Cardiac fibroblast (primary cell): ENCODE results near the gene TMEM259.
"Not testable (repeated sequence)": the region's sequence is repeated elsewhere in the genome, so short reads cannot be mapped to it uniquely, and the experiment has no call there.

Source experiments
- DNase-seq, 2 donors: peaks; one replicate each; pipeline versions ENCODE4 v3.0.0 to v3.0.0-alpha.2; 2010; ENCODE audit warnings: low read depth in 2 of 2
- H3K4me3 ChIP-seq, 2 donors: replicated peaks in 1 of 2; 1 replicate in 1 of 2; 2 replicates in 1 of 2; pipeline ENCODE4 v1.5.1; 2011; ENCODE audit warnings: low read depth in 2 of 2, low read length in 2 of 2, mild to moderate bottlenecking in 2 of 2, moderate library complexity in 1 of 2
- TF ChIP-seq, protein P1 (sequence below): IDR thresholded peaks from one replicate; pipeline ENCODE4 v1.5.1; 2011; ENCODE audit warnings: low read depth, mild to moderate bottlenecking, low read length, inconsistent platforms

Gene TMEM259

GRCh38 chr19:1026783-1027649 is 6.1 kb upstream of the TMEM259 start:
- TF ChIP-seq, protein P1, sequence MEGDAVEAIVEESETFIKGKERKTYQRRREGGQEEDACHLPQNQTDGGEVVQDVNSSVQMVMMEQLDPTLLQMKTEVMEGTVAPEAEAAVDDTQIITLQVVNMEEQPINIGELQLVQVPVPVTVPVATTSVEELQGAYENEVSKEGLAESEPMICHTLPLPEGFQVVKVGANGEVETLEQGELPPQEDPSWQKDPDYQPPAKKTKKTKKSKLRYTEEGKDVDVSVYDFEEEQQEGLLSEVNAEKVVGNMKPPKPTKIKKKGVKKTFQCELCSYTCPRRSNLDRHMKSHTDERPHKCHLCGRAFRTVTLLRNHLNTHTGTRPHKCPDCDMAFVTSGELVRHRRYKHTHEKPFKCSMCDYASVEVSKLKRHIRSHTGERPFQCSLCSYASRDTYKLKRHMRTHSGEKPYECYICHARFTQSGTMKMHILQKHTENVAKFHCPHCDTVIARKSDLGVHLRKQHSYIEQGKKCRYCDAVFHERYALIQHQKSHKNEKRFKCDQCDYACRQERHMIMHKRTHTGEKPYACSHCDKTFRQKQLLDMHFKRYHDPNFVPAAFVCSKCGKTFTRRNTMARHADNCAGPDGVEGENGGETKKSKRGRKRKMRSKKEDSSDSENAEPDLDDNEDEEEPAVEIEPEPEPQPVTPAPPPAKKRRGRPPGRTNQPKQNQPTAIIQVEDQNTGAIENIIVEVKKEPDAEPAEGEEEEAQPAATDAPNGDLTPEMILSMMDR: no peak
- DNase-seq: peak; percentile 42 to 51
- peak overlapping the region; percentile 99 for H3K4me3 ChIP-seq

DNA sequence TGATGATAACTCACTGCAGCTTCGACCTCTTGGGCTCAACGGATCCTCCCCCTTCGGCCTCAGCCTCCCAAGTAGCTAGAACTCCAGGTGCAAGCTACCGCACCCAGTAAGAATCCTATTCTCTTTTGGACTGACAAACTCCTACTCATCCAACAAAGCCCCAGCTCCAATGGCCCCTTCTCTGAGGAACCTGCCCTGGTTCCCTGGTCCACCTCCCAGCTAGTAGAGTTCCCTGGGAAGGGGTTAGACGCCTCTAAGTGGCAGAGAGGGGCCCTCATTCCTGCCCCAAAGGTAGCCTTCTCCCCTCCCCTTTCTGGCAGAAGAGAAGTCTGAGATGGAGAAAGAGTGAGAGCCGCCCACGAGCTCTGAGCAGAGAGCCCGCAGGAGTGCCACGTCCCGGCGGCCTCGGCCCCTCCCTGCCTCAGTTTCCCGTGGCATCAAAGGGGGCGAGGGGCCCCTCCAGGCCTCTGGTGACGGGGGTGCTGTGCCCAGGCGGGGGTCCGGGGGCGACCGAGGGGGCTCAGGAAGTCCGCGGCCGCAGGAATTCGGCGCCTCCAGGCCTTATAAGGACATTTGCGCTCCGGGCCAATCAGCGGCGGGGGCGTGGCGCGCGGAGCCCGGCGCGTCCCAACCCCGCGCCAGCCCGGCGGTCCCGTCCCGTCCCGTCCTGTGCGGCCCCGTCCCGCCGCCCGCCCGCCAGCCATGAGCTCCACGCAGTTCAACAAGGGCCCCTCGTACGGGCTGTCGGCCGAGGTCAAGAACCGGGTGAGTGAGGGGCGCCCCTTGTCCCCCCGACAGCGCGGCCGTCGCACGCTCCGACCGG is 5.2 kb upstream of the TMEM259 start, which contains the start of gene CNN2:
TSS of gene CNN2 (plus strand) at position 649 of the 823 bp plus-strand sequence. CDS start at position 703, 54 bp downstream.
- DNase-seq: peak; percentile 79 to 84
- peak within 1 kb of the TSS; percentile 99 for H3K4me3 ChIP-seq
- TF ChIP-seq, protein P1: no peak

- H3K4me3 ChIP-seq, DNase-seq: not testable (repeated sequence)
These were observed 4.2 kb upstream of the TMEM259 start for GRCh38 chr19:1025080-1025479.

DNA sequence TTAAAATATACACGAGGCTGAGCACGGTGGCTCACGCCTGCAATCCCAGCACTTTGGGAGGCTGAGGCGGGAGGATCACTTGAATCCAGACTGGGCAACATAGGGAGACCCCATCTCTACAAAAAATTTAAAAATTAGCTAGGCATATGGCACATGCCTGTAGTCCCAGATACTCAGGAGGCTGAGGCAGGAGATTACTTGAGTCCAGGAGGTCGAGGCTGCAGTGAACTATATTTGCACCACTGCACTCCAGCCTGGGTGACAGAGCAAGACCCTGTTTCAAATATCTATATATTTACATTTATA is 2.9 kb upstream of the TMEM259 start:
- not testable (repeated sequence) for DNase-seq

GRCh38 chr19:1019980-1020867 is 699 bp downstream of the TMEM259 start:
- TF ChIP-seq, protein P1: no peak
- H3K4me3 ChIP-seq: peak overlapping the region; percentile 95 to 96
- DNase-seq: no peak

More for the DNA sequence above, 2.9 kb upstream of the TMEM259 start:
- not testable (repeated sequence) for H3K4me3 ChIP-seq

DNA sequence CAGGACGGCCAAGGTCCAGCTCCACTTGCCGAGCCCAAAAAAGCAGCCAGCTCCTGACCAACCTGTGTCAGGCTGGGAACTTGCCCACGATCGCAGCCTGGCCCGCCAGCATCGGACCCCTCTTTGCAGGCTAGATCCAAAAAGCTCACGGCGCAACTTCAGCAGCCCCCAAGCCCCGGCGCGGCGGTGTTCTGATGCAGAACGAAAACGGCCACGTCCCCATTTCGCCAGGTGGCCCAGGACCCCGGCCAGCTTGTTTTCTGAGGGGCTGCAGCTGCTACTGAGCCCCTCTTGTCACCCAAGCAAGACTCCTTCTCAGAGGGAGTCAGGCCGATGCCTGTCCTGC is 1.3 kb downstream of the TMEM259 start:
- H3K4me3 ChIP-seq: peak overlapping the region; percentile 95 to 96
- no peak for DNase-seq
- TF ChIP-seq, protein P1: no peak

- TF ChIP-seq, protein P1: no peak
- no peak for DNase-seq
- peak overlapping the region; percentile 95 to 96 for H3K4me3 ChIP-seq
These were observed 1.8 kb downstream of the TMEM259 start for GRCh38 chr19:1018932-1019615.
